CD4-positive, CD25-positive, alpha-beta regulatory T cell (primary cell): ENCODE data around the gene TNNT2. TPM values are rescaled to one million over a fixed set of nuclear protein-coding genes. Genes with fewer than 3 reads are reported as not detected.

Source experiments
- ATAC-seq, 2 donors: fragments of 150-1000 bp; cut with Tn5 transposase; one replicate each; pipeline ENCODE4 v1.10.0; 2021; ENCODE audit warnings: low read depth in 2 of 2, moderate number of reproducible peaks in 2 of 2, moderate library complexity in 1 of 2
- DNase-seq, 3 donors: peaks; one replicate each; pipeline versions ENCODE4 v3.0.0 to v3.0.0-alpha.2; 2012 to 2022; ENCODE audit warnings: mixed read lengths in 1 of 3
- H3K27ac ChIP-seq: one replicate; pipeline ENCODE4 v1.7.0; 2013; ENCODE audit warnings: mild to moderate bottlenecking, low read length; ENCODE audit not compliant: insufficient read depth, poor library complexity, severe bottlenecking
- H3K27me3 ChIP-seq: one replicate; pipeline ENCODE4 v1.7.0; 2013; ENCODE audit warnings: low read length; ENCODE audit not compliant: control insufficient read depth, insufficient read depth
- H3K36me3 ChIP-seq: one replicate; pipeline ENCODE4 v1.7.0; 2013; ENCODE audit warnings: mild to moderate bottlenecking, low read length, moderate library complexity; ENCODE audit not compliant: control insufficient read depth, insufficient read depth
- H3K4me1 ChIP-seq: 2 replicates; pipeline ENCODE4 v1.7.0; 2013; ENCODE audit warnings: mild to moderate bottlenecking, low read length; ENCODE audit not compliant: insufficient read depth, control insufficient read depth, poor library complexity, severe bottlenecking
- H3K4me3 ChIP-seq: one replicate; pipeline ENCODE4 v1.7.0; 2013; ENCODE audit warnings: low read depth, mild to moderate bottlenecking, low read length, moderate library complexity
- H3K9me3 ChIP-seq, 2 experiments: 1 replicate in 1 of 2; 2 replicates in 1 of 2; pipeline ENCODE4 v1.7.0; 2013; ENCODE audit warnings: low read length in 2 of 2, mild to moderate bottlenecking in 1 of 2, moderate library complexity in 1 of 2; ENCODE audit not compliant: control insufficient read depth in 2 of 2
- H3K27ac Mint-ChIP-seq, 3 donors: one replicate each; pipeline ENCODE4 v1.8.0; 2020 to 2022; ENCODE audit warnings: mild to moderate bottlenecking in 3 of 3, mixed read lengths in 3 of 3, moderate library complexity in 2 of 3
- H3K27me3 Mint-ChIP-seq: one replicate; pipeline ENCODE4 v1.8.0; 2022; ENCODE audit warnings: mild to moderate bottlenecking, mixed read lengths
- H3K36me3 Mint-ChIP-seq: one replicate; pipeline ENCODE4 v1.8.0; 2020; ENCODE audit warnings: mixed read lengths
- H3K4me1 Mint-ChIP-seq, 4 donors: one replicate each; pipeline ENCODE4 v1.8.0; 2020 to 2022; ENCODE audit warnings: mixed read lengths in 4 of 4, mild to moderate bottlenecking in 1 of 4
- H3K4me3 Mint-ChIP-seq, 4 donors: one replicate each; pipeline ENCODE4 v1.8.0; 2020 to 2022; ENCODE audit warnings: mild to moderate bottlenecking in 4 of 4, mixed read lengths in 4 of 4, moderate library complexity in 3 of 4
- H3K9me3 Mint-ChIP-seq, 7 donors: one replicate each; pipeline ENCODE4 v1.8.0; 2020 to 2022; ENCODE audit warnings: mixed read lengths in 7 of 7, mild to moderate bottlenecking in 3 of 7, moderate library complexity in 2 of 7
- polyA plus RNA-seq, 4 donors: library from polyadenylated mRNA; unstranded; fragments of 300-500 nt; fragmentation: Illumina TruSeq; gene quantifications; one replicate each; pipeline ENCODE4 v1.2.3, GENCODE V29; 2021
- total RNA-seq: library from RNA; stranded (reverse); gene quantifications from one replicate; pipeline ENCODE4 v1.2.3, GENCODE V29; 2022

Gene TNNT2
- total RNA-seq (not detected), polyA plus RNA-seq (not detected)

- ATAC-seq (no peak), DNase-seq (no peak)
- H3K36me3 Mint-ChIP-seq = no peaks in the 10 kb centered on the region
- H3K9me3 ChIP-seq = no peaks in the 10 kb centered on the region
- H3K4me1 ChIP-seq = no peaks in the 10 kb centered on the region
- H3K4me3 ChIP-seq = no peak within 1 kb of the TSS
- H3K27ac ChIP-seq = no peak within 1 kb of the TSS
- peaks cover 10% of the 10 kb centered on the region for H3K27me3 Mint-ChIP-seq
- H3K4me3 Mint-ChIP-seq = no peak within 1 kb of the TSS
- no peaks in the 10 kb centered on the region for H3K36me3 ChIP-seq
- no peaks in the 10 kb centered on the region for H3K9me3 Mint-ChIP-seq
- no peaks in the 10 kb centered on the region for H3K4me1 Mint-ChIP-seq
- no peak within 1 kb of the TSS for H3K27ac Mint-ChIP-seq
- peaks cover 2% of the 10 kb centered on the region for H3K27me3 ChIP-seq
These were observed at the start of gene TNNT2 for GRCh38 chr1:201377611-201378092. TSS of gene TNNT2 (minus strand) at chr1:201377680. CDS start at chr1:201373254, 4,426 bp downstream.

GRCh38 chr1:201426479-201427310, 49.2 kb upstream of the TNNT2 start:
- H3K4me1 ChIP-seq = no peaks in the 10 kb centered on the region
- no peak overlapping the region for H3K4me3 ChIP-seq
- no peaks in the 10 kb centered on the region for H3K9me3 Mint-ChIP-seq
- peaks cover 24% of the 10 kb centered on the region for H3K27me3 Mint-ChIP-seq
- H3K4me1 Mint-ChIP-seq = no peaks in the 10 kb centered on the region
- no peaks in the 10 kb centered on the region for H3K27me3 ChIP-seq
- no peak for ATAC-seq
- no peak for DNase-seq
- no peak overlapping the region for H3K27ac ChIP-seq
- no peak overlapping the region for H3K4me3 Mint-ChIP-seq
- H3K27ac Mint-ChIP-seq = no peak overlapping the region
- H3K36me3 ChIP-seq = no peaks in the 10 kb centered on the region
- no peaks in the 10 kb centered on the region for H3K36me3 Mint-ChIP-seq
- no peaks in the 10 kb centered on the region for H3K9me3 ChIP-seq

GRCh38 chr1:201424146-201424545, 46.7 kb upstream of the TNNT2 start:
- H3K9me3 ChIP-seq = no peaks in the 10 kb centered on the region
- Mint-ChIP-seq H3K4me3 (no peak overlapping the region), H3K36me3 (no peaks in the 10 kb centered on the region), H3K9me3 (no peaks in the 10 kb centered on the region), H3K27ac (no peak overlapping the region), H3K4me1 (no peaks in the 10 kb centered on the region), H3K27me3 (peaks cover 18% of the 10 kb centered on the region)
- no peak for DNase-seq
- ATAC-seq = no peak
- no peak overlapping the region for H3K27ac ChIP-seq
- H3K27me3 ChIP-seq = no peaks in the 10 kb centered on the region
- no peaks in the 10 kb centered on the region for H3K36me3 ChIP-seq
- no peaks in the 10 kb centered on the region for H3K4me1 ChIP-seq
- H3K4me3 ChIP-seq = no peak overlapping the region

GRCh38 chr1:201423655-201424054, 46.2 kb upstream of the TNNT2 start:
- Histone ChIP-seq H3K27ac (no peak overlapping the region), H3K4me1 (no peaks in the 10 kb centered on the region), H3K27me3 (no peaks in the 10 kb centered on the region), H3K36me3 (no peaks in the 10 kb centered on the region), H3K9me3 (no peaks in the 10 kb centered on the region), H3K4me3 (no peak overlapping the region)
- no peaks in the 10 kb centered on the region for H3K9me3 Mint-ChIP-seq
- ATAC-seq (no peak), DNase-seq (no peak)
- no peak overlapping the region for H3K4me3 Mint-ChIP-seq
- peaks cover 13% of the 10 kb centered on the region for H3K27me3 Mint-ChIP-seq
- H3K27ac Mint-ChIP-seq = peak overlapping the region in 1 of 3 donors; percentile 35
- no peaks in the 10 kb centered on the region for H3K4me1 Mint-ChIP-seq
- H3K36me3 Mint-ChIP-seq = no peaks in the 10 kb centered on the region

- H3K4me1 ChIP-seq = no peaks in the 10 kb centered on the region
- H3K4me3 ChIP-seq = no peak overlapping the region
- H3K36me3 Mint-ChIP-seq = no peaks in the 10 kb centered on the region
- ATAC-seq (no peak), DNase-seq (no peak)
- H3K36me3 ChIP-seq = no peaks in the 10 kb centered on the region
- peak overlapping the region in 1 of 4 donors; percentile 84 for H3K4me3 Mint-ChIP-seq
- H3K4me1 Mint-ChIP-seq = no peaks in the 10 kb centered on the region
- no peaks in the 10 kb centered on the region for H3K9me3 Mint-ChIP-seq
- H3K27ac Mint-ChIP-seq = no peak overlapping the region
- H3K27me3 Mint-ChIP-seq = peaks cover 12% of the 10 kb centered on the region
- no peaks in the 10 kb centered on the region for H3K27me3 ChIP-seq
- no peaks in the 10 kb centered on the region for H3K9me3 ChIP-seq
- H3K27ac ChIP-seq = no peak overlapping the region
These were observed 45.1 kb upstream of the TNNT2 start for GRCh38 chr1:201422436-201423030.

- no peak overlapping the region for H3K27ac Mint-ChIP-seq
- H3K27me3 Mint-ChIP-seq = peaks cover 7% of the 10 kb centered on the region
- H3K4me1 Mint-ChIP-seq = no peaks in the 10 kb centered on the region
These were observed 44.5 kb upstream of the TNNT2 start for GRCh38 chr1:201422026-201422425.

GRCh38 chr1:201421041-201421440, 43.6 kb upstream of the TNNT2 start:
- H3K27me3 Mint-ChIP-seq = peaks cover 4% of the 10 kb centered on the region
- Histone ChIP-seq H3K4me1 (no peaks in the 10 kb centered on the region), H3K27me3 (no peaks in the 10 kb centered on the region), H3K4me3 (no peak overlapping the region), H3K36me3 (no peaks in the 10 kb centered on the region), H3K9me3 (no peaks in the 10 kb centered on the region), H3K27ac (no peak overlapping the region)
- no peaks in the 10 kb centered on the region for H3K36me3 Mint-ChIP-seq
- ATAC-seq (no peak), DNase-seq (no peak)
- H3K4me1 Mint-ChIP-seq = no peaks in the 10 kb centered on the region
- H3K9me3 Mint-ChIP-seq = no peaks in the 10 kb centered on the region
- H3K4me3 Mint-ChIP-seq = no peak overlapping the region
- H3K27ac Mint-ChIP-seq = no peak overlapping the region

More at GRCh38 chr1:201422026-201422425, 44.5 kb upstream of the TNNT2 start:
- no peak overlapping the region for H3K4me3 ChIP-seq
- H3K27me3 ChIP-seq = no peaks in the 10 kb centered on the region
- no peaks in the 10 kb centered on the region for H3K9me3 ChIP-seq
- no peaks in the 10 kb centered on the region for H3K36me3 Mint-ChIP-seq
- DNase-seq (no peak), ATAC-seq (no peak)
- no peaks in the 10 kb centered on the region for H3K9me3 Mint-ChIP-seq
- no peaks in the 10 kb centered on the region for H3K4me1 ChIP-seq
- H3K4me3 Mint-ChIP-seq = no peak overlapping the region
- no peak overlapping the region for H3K27ac ChIP-seq
- no peaks in the 10 kb centered on the region for H3K36me3 ChIP-seq
